Fibroblast of the aortic adventitia (primary cell): ENCODE data around the gene ZNRD2. TPM values are rescaled to one million over a fixed set of nuclear protein-coding genes. Genes with fewer than 3 reads are reported as not detected.

Source experiments
- DNase-seq: peaks from one replicate; pipeline ENCODE4 v3.0.0-alpha.2; 2010; ENCODE audit warnings: low read depth
- H3K4me3 ChIP-seq: 2 replicates; pipeline ENCODE4 v1.5.1; 2011; ENCODE audit warnings: low read depth, mild to moderate bottlenecking, control low read depth, low read length, moderate library complexity
- total RNA-seq: library from RNA; depleted of rRNA; stranded (reverse); fragments of >200 nt; gene quantifications from 2 replicates; pipeline ENCODE4 v1.2.3, GENCODE V29; 2012; ENCODE audit warnings: low replicate concordance
- TF ChIP-seq, protein P1 (sequence below): IDR thresholded peaks from 2 replicates; pipeline ENCODE4 v1.5.1; 2011; ENCODE audit warnings: mild to moderate bottlenecking, low read length, control low read depth, inconsistent platforms; ENCODE audit not compliant: insufficient read depth

The ZNRD2 gene
- total RNA-seq, 1 donor = 48.0 TPM

- TF ChIP-seq, protein P1, sequence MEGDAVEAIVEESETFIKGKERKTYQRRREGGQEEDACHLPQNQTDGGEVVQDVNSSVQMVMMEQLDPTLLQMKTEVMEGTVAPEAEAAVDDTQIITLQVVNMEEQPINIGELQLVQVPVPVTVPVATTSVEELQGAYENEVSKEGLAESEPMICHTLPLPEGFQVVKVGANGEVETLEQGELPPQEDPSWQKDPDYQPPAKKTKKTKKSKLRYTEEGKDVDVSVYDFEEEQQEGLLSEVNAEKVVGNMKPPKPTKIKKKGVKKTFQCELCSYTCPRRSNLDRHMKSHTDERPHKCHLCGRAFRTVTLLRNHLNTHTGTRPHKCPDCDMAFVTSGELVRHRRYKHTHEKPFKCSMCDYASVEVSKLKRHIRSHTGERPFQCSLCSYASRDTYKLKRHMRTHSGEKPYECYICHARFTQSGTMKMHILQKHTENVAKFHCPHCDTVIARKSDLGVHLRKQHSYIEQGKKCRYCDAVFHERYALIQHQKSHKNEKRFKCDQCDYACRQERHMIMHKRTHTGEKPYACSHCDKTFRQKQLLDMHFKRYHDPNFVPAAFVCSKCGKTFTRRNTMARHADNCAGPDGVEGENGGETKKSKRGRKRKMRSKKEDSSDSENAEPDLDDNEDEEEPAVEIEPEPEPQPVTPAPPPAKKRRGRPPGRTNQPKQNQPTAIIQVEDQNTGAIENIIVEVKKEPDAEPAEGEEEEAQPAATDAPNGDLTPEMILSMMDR = no peak
- DNase-seq = peak; percentile 79
- H3K4me3 ChIP-seq = peak within 1 kb of the TSS; percentile 74
These were observed 12.0 kb upstream of the ZNRD2 start, which contains the start of gene LTBP3 for GRCh38 chr11:65558002-65558929. LTBP3 (minus strand) TSS chr11:65558359; CDS start chr11:65557959, 400 bp downstream.

DNA sequence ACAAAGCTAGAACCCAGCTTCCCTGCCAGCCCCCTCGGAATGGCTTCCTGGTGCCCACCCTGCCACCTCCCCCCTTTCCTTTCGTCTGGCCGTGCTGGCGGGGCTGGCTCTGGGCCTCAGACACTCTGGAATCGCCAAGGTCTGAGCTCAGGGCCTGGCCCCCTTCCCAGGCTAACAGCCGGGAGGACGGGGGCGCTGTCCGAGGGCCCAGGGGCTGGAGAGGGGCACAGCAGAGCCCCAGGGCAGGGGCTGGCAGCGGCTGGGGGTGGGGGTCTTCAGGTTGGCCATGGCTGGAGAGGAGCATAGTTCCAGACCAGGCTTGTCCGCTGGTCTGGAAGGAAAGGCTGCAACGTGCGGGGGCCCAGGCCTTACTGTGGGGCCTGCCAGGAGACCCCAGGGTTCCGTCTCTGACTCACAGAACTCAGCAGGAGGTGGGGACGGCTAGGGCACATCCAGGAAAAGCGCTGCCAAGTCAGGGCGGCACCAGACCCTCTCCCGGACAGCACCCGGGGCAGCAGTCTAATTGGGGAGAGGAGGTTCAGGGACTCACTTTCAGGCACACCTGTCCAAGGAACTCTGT, 11.3 kb upstream of the ZNRD2 start:
- DNase-seq = peak; percentile 69
- peak overlapping the region; percentile 40 for H3K4me3 ChIP-seq
- TF ChIP-seq, protein P1 = peak; percentile 28

GRCh38 chr11:65559535-65559934, 10.7 kb upstream of the ZNRD2 start:
- H3K4me3 ChIP-seq = no peak overlapping the region
- DNase-seq = no peak
- TF ChIP-seq, protein P1 = no peak

- no peak overlapping the region for H3K4me3 ChIP-seq
- TF ChIP-seq, protein P1 = no peak
- peak; percentile 72 for DNase-seq
These were observed 10.2 kb upstream of the ZNRD2 start for GRCh38 chr11:65559951-65560537.

DNA sequence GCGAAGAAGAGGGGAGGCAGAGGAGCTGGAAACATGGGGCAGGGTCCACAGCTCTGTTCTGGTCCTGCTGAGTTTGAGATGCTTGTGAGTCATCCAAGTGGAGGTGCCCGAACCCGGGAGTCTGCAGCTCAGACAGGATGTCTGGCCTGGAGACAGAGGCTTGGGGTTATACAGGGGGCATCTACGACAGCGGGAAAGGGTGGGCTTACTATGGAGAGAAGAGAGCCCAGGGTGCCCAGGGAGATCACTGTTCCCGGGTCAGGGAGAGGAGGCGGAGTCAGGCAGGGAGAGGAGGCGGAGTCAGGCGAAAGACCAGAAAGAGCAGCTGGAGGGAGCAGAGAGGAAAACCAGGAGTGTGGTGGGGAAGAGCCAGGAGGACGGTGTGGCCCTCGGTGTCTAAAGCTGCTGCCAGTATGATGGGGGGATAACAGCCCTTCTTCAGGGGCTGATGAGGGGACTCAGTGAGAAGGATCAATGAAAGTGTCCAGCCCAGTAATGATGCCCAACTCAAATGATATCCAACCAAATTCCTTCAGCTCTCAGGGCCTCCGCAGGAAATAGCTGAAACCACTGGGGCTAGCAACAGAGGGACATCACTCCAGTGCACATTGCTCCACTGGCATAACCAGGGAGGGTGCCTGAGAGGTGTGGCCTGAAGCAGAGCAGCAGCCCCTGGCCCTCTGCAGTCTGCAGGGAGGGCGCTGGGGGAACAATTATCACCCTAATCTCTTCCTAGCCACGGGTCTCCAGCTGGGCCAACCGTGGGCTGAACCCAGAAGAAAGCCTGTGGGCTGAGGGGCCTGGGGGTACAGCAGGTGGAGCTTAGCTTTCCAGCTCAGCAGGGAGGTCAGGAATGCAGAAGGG, 9.5 kb upstream of the ZNRD2 start:
- DNase-seq = peak; percentile 66
- TF ChIP-seq, protein P1 = no peak
- no peak overlapping the region for H3K4me3 ChIP-seq

- no peak overlapping the region for H3K4me3 ChIP-seq
- DNase-seq = no peak
- TF ChIP-seq, protein P1 = no peak
These were observed 8.3 kb upstream of the ZNRD2 start for GRCh38 chr11:65562020-65562419.
